EL (cell line): ENCODE measurements around the gene CLEC18C.
"Not testable (repeated sequence)": the region's sequence is repeated elsewhere in the genome, so short reads cannot be mapped to it uniquely, and the experiment has no call there.

Experiments
- DNase-seq: peaks from one replicate; pipeline ENCODE4 v3.0.0-alpha.2; 2016

Gene CLEC18C

DNA sequence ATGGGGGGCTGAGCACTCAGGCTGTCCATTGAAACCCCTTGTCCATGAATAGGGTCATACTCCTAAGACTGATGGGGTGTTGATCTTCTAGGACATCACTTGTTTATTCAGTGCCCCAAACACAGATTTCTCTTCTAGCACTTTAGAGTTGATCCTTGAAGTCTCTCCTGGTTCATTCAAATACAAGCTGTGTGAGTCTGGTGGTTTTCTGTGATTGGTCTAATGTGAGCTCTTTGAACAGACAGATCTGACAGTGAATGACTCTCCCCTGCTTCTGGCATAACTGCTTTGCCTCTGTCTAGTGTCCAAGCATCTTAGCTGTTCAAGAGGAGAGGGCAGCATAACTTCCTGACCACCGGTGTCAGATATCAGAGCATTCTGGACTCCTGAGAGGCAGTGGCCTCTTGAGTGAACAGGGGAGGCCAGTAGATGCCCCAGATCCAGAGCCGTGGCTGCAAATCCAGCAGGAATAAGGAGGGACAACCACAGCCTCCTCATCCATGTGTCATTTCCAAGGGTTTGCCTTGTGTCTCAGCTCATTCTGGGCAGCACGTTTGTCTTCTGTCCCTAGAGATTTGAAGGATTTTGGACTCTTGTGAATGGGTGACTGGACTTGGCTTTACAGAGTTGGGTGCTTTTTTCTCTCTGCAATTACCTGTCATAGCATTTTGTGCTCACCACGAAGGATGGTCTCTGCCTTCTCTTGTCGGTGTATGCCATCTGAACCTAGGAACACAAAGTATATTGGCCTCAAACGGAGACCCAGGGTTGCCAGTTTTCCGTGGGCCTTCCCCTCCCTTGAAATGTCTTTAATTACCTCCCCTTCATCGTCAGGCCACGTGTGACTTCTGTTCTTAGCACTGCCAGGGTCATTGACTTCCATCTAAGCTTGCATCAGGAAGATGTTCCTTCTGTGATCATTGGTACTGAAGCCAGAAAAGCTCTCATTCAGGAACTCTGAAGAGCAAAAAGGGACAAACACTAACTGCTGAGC, 13.9 kb upstream of the CLEC18C start:
- no peak for DNase-seq

DNA sequence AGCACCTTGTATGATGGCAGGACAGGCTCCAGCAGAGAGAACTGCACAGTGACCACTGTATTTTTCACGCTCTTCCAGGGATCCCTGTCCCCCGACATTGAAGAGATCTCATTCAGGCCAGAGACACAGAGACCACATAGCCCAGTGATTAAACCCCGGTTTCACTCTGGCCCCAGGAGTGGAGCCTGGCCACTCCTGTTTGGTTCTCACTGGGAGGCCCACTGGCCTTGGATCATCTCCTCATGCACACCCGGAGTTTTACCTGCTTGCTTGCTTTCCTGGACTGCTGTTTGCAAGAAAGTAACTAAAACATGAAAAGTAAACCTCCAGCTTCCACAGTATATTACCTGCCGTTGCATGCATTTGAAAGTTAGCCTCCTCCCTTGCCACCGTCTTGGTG, 13.2 kb upstream of the CLEC18C start:
- no peak for DNase-seq

GRCh38 chr16:70160821-70161220, 12.8 kb upstream of the CLEC18C start:
- DNase-seq: no peak

DNA sequence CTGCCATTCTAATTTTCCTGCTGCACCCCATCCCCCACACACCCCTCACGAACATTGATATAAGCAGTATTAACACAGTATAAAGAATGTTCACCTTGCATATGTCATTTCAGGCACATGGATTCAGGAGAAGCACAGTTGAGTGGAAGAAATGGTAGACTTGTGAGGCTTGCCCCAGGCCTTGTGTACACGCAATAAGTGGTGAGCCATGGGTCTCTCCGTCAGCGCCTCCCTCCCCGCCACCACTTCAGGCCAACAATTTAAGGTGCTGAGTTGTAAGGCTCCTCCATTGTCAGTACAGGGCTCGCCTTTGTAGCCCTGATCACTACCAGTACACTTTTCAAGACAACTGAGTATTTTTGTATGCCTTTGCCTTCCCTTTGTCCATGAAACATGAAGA, 12.2 kb upstream of the CLEC18C start:
- no peak for DNase-seq

DNA sequence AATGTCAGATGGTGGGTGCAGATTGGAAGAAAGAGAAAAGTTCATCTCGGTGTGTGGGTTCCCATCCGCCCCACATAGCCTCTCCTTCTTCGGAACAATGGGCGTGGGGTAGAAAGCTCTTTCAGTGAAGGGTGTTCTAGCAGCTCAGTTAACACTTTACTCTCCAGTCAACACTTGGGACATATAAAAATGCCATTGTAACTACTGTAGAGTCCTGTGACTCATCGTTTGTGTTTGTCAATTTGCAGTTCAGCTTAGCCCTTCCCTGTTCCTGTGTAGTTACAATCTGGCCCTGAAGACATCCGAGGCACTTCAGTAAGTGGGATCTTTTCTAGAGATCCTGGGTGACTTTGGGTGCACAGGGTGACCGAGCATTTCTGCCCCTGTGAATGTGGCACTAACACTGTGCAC, 11.5 kb upstream of the CLEC18C start:
- DNase-seq: peak; percentile 69

- no peak for DNase-seq
Observed at GRCh38 chr16:70163596-70163995, 10.0 kb upstream of the CLEC18C start.

- DNase-seq: not testable (repeated sequence)
Observed at GRCh38 chr16:70166688-70167087, 6.9 kb upstream of the CLEC18C start.

DNA sequence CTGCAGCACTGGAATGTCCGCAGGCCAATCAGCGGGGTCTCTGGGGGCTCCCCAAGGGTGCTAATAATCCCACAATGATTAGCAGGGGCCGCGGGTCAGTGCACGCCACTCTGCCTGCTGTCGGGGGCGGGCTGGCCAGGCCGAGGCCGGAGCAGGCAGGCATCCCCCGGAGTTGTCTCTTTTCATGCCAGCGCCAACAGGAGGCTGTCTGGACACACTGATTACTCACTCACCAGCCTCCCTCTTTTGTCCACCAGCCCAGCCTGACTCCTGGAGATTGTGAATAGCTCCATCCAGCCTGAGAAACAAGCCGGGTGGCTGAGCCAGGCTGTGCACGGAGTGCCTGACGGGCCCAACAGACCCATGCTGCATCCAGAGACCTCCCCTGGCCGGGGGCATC, 329 bp downstream of the CLEC18C start:
- not testable (repeated sequence) for DNase-seq

GRCh38 chr16:70174387-70174932, 873 bp downstream of the CLEC18C start:
- not testable (repeated sequence) for DNase-seq

- DNase-seq: not testable (repeated sequence)
Observed at GRCh38 chr16:70187858-70188607, 14.4 kb downstream of the CLEC18C start.

- DNase-seq: not testable (repeated sequence)
Observed at GRCh38 chr16:70188608-70188915, 15.0 kb downstream of the CLEC18C start.

DNA sequence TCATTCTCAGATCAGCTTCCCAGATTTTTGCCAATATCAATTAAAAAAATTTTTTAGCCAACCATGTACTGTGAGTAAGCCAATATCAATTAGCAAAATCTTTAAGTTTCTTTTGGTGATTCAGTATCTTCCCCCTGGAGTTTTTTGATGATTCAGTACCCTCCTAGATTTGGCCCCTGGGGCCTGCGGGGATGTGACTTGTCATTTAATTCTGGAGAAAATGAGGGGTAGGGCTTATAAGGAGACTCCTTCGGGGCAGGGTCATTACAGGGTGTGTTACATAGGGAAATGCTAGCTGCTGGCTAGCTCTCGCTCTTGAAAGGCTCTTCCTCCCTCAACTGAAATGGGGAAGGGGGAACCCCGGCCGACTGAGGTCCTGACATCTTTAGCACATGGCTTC, 17.0 kb downstream of the CLEC18C start:
- DNase-seq: not testable (repeated sequence)

- DNase-seq: not testable (repeated sequence)
Observed at GRCh38 chr16:70196683-70197300, 23.2 kb downstream of the CLEC18C start.

GRCh38 chr16:70197611-70198010, 24.0 kb downstream of the CLEC18C start:
- DNase-seq: not testable (repeated sequence)

- not testable (repeated sequence) for DNase-seq
Observed at GRCh38 chr16:70198230-70198629, 24.6 kb downstream of the CLEC18C start.

- not testable (repeated sequence) for DNase-seq
Observed at GRCh38 chr16:70198666-70199065, 25.1 kb downstream of the CLEC18C start.

DNA sequence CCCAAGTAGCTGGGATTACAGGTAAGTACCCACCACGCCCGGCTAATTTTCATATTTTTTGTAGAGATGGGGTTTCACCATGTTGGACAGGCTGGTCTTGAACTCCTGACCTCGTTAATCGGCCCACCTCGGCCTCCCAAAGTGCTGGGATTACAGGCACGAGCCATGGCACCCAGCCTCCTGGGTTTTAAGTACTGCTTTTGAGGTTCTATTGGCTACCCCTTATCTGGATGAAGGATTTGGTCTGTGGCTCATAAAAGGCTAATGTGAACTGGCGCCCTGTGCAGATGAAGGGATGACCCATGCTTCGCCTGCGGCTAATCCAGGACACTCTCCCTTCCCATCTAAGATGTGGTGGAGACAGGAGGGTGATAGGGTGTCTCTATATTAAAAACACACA, 25.6 kb downstream of the CLEC18C start:
- DNase-seq: not testable (repeated sequence)

- not testable (repeated sequence) for DNase-seq
Observed at GRCh38 chr16:70200063-70200462, 26.5 kb downstream of the CLEC18C start.

GRCh38 chr16:70203508-70203907, 29.9 kb downstream of the CLEC18C start:
- not testable (repeated sequence) for DNase-seq

GRCh38 chr16:70204010-70204409, 30.4 kb downstream of the CLEC18C start:
- not testable (repeated sequence) for DNase-seq

DNA sequence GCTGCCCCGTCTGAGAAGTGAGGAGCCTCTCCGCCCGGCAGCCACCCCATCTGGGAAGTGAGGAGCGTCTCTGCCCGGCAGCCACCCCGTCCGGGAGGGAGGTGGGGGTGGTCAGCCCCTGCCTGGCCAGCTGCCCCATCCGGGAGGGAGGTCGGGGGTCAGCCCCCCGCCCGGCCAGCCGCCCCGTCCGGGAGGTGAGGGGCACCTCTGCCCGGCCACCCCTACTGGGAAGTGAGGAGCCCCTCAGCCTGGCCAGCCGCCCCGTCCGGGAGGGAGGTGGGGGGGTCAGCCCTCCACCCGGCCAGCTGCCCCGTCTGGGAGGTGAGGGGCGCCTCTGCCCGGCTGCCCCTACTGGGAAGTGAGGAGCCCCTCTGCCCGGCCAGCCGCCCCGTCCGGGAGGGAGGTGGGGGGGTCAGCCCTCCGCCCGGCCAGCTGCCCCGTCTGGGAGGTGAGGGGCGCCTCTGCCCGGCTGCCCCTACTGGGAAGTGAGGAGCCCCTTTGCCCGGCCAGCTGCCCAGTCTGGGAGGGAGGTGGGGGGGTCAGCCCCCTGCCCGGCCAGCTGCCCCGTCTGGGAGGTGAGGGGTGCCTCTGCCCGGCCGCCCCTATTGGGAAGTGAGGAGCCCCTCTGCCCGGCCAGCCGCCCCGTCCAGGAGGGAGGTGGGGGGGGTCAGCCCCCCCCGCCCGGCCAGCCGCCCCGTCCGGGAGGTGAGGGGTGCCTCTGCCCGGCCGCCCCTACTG, 31.2 kb downstream of the CLEC18C start:
- not testable (repeated sequence) for DNase-seq

GRCh38 chr16:70206382-70206781, 32.8 kb downstream of the CLEC18C start:
- DNase-seq: not testable (repeated sequence)
